HG03097 (cell line): ENCODE results near the gene SIGLEC15.

Experiments used
- ATAC-seq: cut with Tn5 transposase; IDR thresholded peaks from one replicate; pipeline ENCODE4 v1.9.1; 2021; ENCODE audit not compliant: unreplicated experiment, low FRiP score

Gene SIGLEC15

GRCh38 chr18:45874491-45875184, 49.2 kb downstream of the SIGLEC15 start:
- peak; percentile 83 for ATAC-seq

- no peak for ATAC-seq
Measured at GRCh38 chr18:45876161-45876560, 50.7 kb downstream of the SIGLEC15 start.

DNA sequence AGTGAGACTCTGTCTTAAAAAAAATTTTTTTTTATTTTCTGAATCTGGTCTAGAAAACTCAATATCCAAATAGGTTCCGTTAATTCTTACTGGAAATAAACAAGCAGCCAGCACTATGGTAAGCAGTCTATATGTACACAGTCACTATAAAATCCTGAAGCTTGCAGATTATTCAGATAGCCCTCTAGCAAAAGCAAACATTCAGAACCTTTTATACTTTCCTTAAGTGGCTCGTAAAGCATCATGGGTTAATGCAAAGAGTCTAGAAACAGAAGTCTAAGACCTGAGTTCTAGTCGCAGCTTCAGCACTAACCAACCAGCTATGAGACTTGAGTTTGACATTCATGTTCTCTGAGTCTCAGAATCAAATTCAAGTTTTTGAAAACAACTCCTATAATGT, 51.9 kb downstream of the SIGLEC15 start:
- ATAC-seq: no peak

- peak; percentile 74 for ATAC-seq
Measured at GRCh38 chr18:45879681-45880655, 54.5 kb downstream of the SIGLEC15 start.

- ATAC-seq: no peak
Measured at GRCh38 chr18:45880876-45881558, 55.5 kb downstream of the SIGLEC15 start.

- no peak for ATAC-seq
Measured at GRCh38 chr18:45887585-45887984, 62.1 kb downstream of the SIGLEC15 start.

DNA sequence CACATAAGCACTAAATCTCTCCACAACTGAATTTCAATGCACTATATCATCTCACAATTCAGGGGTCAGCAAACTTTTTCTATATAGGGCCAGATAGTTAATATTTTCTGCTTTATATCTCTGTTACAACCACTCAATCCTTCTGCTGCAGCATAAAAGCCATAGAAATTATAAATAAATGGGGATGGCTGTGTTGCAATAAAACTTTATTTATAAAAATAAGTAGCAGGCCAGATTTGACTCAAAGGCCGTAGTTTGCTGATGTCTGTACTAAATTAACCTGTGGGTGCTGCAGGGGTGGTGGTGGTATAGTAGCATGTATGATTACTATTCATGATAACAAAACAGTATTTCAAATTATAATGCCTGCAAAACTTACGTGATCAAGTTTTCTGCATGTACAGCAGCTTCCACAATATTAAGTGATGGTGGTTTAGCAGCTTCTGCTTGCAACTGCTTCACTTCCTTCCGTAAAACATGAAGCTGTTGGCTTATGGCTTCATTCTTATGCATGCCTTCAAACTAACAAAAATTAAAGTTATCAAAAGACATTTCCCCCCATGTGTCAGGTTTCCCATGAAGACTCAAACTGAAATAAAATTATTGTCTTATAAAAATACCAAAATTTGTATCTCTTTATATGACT, 64.1 kb downstream of the SIGLEC15 start:
- no peak for ATAC-seq

- no peak for ATAC-seq
Measured at GRCh38 chr18:45890606-45891005, 65.1 kb downstream of the SIGLEC15 start.

GRCh38 chr18:45891806-45892205, 66.3 kb downstream of the SIGLEC15 start:
- no peak for ATAC-seq
